Measurements from ENCODE around the gene SESTD1. TPM values are rescaled to one million over a fixed set of nuclear protein-coding genes. Genes with fewer than 3 reads are reported as not detected.
"Not testable (repeated sequence)": the region's sequence is repeated elsewhere in the genome, so short reads cannot be mapped to it uniquely, and the experiment has no call there.

The SESTD1 gene
- total and polyA plus RNA-seq, 9 of the 15 experiments (the other 6 are each of a cell fraction or from before 2014, with no cell fraction given), result 0.32 to 5.6 (median 2.1) TPM

DNA sequence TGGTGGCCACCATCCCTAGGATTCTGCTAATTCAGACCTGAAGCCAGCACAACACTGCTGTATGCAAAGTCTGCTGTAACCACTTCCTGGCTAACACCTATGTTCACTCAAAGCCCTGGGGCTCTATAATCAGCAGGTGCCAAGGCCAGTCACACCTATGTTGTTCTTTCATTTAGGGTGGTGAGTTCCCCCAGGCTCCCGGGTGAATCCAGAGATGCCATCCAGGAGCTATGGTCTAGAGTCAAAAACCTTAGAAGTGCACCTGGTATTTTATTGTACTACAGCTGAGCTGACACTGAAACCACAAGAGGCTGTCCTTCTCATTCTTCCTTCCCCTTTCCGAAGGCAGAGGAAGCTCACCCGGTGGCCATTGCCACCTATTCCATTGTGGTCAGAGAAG lies 168.5 kb downstream of the SESTD1 start (continued):
- no peak for TF ChIP-seq HNRNPH1 (optimal IDR thresholded peaks at IDR 0.05; ENCODE audit: low read depth, low read length)

DNA sequence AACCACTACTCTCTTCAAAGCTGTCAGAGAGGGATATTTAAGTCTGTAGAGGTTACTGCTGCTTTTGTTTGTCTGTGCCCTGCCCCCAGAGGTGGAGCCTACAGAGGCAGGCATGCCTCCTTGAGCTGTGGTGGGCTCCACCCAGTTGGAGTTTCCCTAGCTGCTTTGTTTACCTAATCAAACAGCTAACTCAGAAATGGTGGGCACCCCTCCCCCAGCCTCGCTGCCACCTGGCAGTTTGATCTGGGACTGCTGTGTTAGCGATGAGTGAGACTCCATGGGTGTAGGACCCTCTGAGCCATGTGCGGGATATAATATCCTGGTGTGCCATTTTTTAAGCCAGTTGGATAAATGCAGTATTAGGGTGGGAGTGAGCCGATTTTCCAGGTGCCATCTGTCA lies 171.7 kb downstream of the SESTD1 start:
- BruUV-seq (replicated peaks); DNase-seq (ENCODE audit: extremely low read depth in 1 of 4, low spot score in 3 of 4); H3K9me1 ChIP-seq (ENCODE audit: control insufficient read depth, insufficient read depth, low read length); FAIRE-seq; H3K9ac ChIP-seq (ENCODE audit: insufficient read depth in 1 of 2, low read depth in 2 of 2, low read length in 2 of 2); POLR2A ChIA-PET; CTCF ChIA-PET (ENCODE audit: low intra/inter-chr PET ratio); H2AFZ ChIP-seq (ENCODE audit: low read depth, low read length); H3K4me1 ChIP-seq (replicated peaks in 1 of 2; ENCODE audit: control insufficient read depth in 2 of 2, insufficient read depth in 2 of 2, low read length in 2 of 2); H3K4me3 ChIP-seq; intact Hi-C loops (cut with micrococcal nuclease); H3K27me3 ChIP-seq (ENCODE audit: control insufficient read depth in 2 of 2, insufficient read depth in 2 of 2, low read length in 2 of 2); H3K4me2 ChIP-seq (ENCODE audit: insufficient read depth, low read length); in situ Hi-C loops (cut with MboI); H4K20me1 ChIP-seq (replicated peaks; ENCODE audit: control insufficient read depth, insufficient read depth, low read length); H3K36me3 ChIP-seq (ENCODE audit: control insufficient read depth, insufficient read depth, low read length); ATAC-seq; H3K9me3 ChIP-seq (replicated peaks; ENCODE audit: control insufficient read depth, insufficient read depth, low read depth, low read length); H3K27ac ChIP-seq (ENCODE audit: extremely low read depth, low read depth, low read length); H3K79me2 ChIP-seq (ENCODE audit: control insufficient read depth, insufficient read depth, low read length): not testable (repeated sequence)
- 0% methylated on average over 4 of the region's 4 CpGs for WGBS (ENCODE audit: insufficient coverage, low coverage, missing lambda C conversion rate)

DNA sequence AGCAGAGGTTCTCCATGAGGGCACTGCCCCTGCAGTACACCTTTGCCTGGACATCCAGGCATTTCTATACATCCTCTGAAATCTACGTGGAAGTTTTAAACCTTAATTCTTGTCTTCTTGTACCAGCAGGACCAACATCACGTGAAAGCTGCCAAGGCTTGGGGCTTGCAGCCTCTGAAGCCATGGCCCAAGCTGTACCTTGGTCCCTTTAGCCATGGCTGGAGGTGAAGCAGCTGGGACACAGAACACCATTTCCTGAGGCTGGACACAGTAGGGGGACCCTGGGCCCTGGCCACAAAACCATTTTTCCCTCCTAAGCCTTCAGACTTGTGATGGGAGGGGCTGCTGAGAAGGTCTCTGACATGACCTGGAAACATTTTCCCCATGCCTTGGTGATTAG lies 181.9 kb downstream of the SESTD1 start:
- Histone ChIP-seq H3K4me2 (ENCODE audit: insufficient read depth, low read length) (no peak overlapping the region), H4K20me1 (replicated peaks; ENCODE audit: control insufficient read depth, insufficient read depth, low read length) (no peaks in the 10 kb centered on the region), H3K9me3 (replicated peaks; ENCODE audit: control insufficient read depth, insufficient read depth, low read depth, low read length) (no peaks in the 10 kb centered on the region), H3K79me2 (ENCODE audit: control insufficient read depth, insufficient read depth, low read length) (no peaks in the 10 kb centered on the region), H3K4me3 (no peak overlapping the region), H3K9ac (ENCODE audit: insufficient read depth in 1 of 2, low read depth in 2 of 2, low read length in 2 of 2) (no peak overlapping the region), H3K27me3 (ENCODE audit: control insufficient read depth in 2 of 2, insufficient read depth in 2 of 2, low read length in 2 of 2) (no peaks in the 10 kb centered on the region), H2AFZ (ENCODE audit: low read depth, low read length) (no peak overlapping the region), H3K27ac (ENCODE audit: extremely low read depth, low read depth, low read length) (no peak overlapping the region), H3K9me1 (ENCODE audit: control insufficient read depth, insufficient read depth, low read length) (no peaks in the 10 kb centered on the region), H3K36me3 (ENCODE audit: control insufficient read depth, insufficient read depth, low read length) (no peaks in the 10 kb centered on the region), H3K4me1 (replicated peaks in 1 of 2; ENCODE audit: control insufficient read depth in 2 of 2, insufficient read depth in 2 of 2, low read length in 2 of 2) (no peaks in the 10 kb centered on the region)
- DNase-seq (ENCODE audit: extremely low read depth in 1 of 4, low spot score in 3 of 4) (no peak), FAIRE-seq (no peak), ATAC-seq (no peak)
- in situ Hi-C loops (cut with MboI), result no loop called here
- 0% methylated on average over 2 of the region's 2 CpGs for WGBS (ENCODE audit: insufficient coverage, low coverage, missing lambda C conversion rate)
- ChIA-PET CTCF (ENCODE audit: low intra/inter-chr PET ratio) (no interaction called here), POLR2A (no interaction called here)
- no peak for TF ChIP-seq HDAC8 (tag; IDR thresholded peaks at IDR 0.05)
- no peak for TF ChIP-seq ZNF77 (CRISPR knock-in tag; IDR thresholded peaks at IDR 0.05)
- TF ChIP-seq ZNF146 (CRISPR knock-in tag; IDR thresholded peaks at IDR 0.05; ENCODE audit: unreplicated experiment), result no peak
- no peak for TF ChIP-seq ZNF197 (CRISPR knock-in tag; IDR thresholded peaks at IDR 0.05; ENCODE audit: low read depth)
- no peak for TF ChIP-seq SMC3 (conservative IDR thresholded peaks at IDR 0.05; ENCODE audit: insufficient read depth, low read depth, low read length)
- TF ChIP-seq ZNF79 (CRISPR knock-in tag; IDR thresholded peaks at IDR 0.05; ENCODE audit: low read depth), result no peak
- TF ChIP-seq, protein P1, sequence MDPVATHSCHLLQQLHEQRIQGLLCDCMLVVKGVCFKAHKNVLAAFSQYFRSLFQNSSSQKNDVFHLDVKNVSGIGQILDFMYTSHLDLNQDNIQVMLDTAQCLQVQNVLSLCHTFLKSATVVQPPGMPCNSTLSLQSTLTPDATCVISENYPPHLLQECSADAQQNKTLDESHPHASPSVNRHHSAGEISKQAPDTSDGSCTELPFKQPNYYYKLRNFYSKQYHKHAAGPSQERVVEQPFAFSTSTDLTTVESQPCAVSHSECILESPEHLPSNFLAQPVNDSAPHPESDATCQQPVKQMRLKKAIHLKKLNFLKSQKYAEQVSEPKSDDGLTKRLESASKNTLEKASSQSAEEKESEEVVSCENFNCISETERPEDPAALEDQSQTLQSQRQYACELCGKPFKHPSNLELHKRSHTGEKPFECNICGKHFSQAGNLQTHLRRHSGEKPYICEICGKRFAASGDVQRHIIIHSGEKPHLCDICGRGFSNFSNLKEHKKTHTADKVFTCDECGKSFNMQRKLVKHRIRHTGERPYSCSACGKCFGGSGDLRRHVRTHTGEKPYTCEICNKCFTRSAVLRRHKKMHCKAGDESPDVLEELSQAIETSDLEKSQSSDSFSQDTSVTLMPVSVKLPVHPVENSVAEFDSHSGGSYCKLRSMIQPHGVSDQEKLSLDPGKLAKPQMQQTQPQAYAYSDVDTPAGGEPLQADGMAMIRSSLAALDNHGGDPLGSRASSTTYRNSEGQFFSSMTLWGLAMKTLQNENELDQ (CRISPR knock-in tag; IDR thresholded peaks at IDR 0.05; ENCODE audit: borderline replicate concordance), result no peak
- no peak for TF ChIP-seq CREM (IDR thresholded peaks at IDR 0.05; ENCODE audit: low read depth)
- TF ChIP-seq PHF8 (IDR thresholded peaks at IDR 0.05; ENCODE audit: borderline replicate concordance, low read length), result no peak
- BruUV-seq (replicated peaks), result no TSS peak
- intact Hi-C loops (cut with micrococcal nuclease), result no loop called here

All from K562 (cell line).